ENCODE measurements around the gene B3GAT2. TPM values are rescaled to one million over a fixed set of nuclear protein-coding genes. Genes with fewer than 3 reads are reported as not detected.

B3GAT2 gene
- total and polyA plus RNA-seq, 2 of the 13 experiments (the other 11 are each of a cell fraction or from before 2014, with no cell fraction given), result 0.01 to 0.02 TPM

- TF ChIP-seq KDM3A (CRISPR knock-in tag; IDR thresholded peaks at IDR 0.05; ENCODE audit: low read depth) (no peak), ERF (CRISPR knock-in tag; IDR thresholded peaks at IDR 0.05) (no peak), NR3C1 (CRISPR knock-in tag; IDR thresholded peaks at IDR 0.05) (no peak), ZNF501 (CRISPR knock-in tag; IDR thresholded peaks at IDR 0.05) (no peak), E2F2 (CRISPR knock-in tag; IDR thresholded peaks at IDR 0.05; ENCODE audit: borderline replicate concordance) (no peak), FOXP1 (IDR thresholded peaks at IDR 0.05) (no peak), FOXP1 (CRISPR knock-in tag; IDR thresholded peaks at IDR 0.05) (peak; percentile 53; the same call in 1 of the 2 replicates), MIER2 (CRISPR knock-in tag; IDR thresholded peaks at IDR 0.05) (no peak), ZMAT5 (CRISPR knock-in tag; IDR thresholded peaks at IDR 0.05; ENCODE audit: borderline replicate concordance, low read depth) (no peak), IKZF5 (CRISPR knock-in tag; IDR thresholded peaks at IDR 0.05) (no peak), KDM4B (CRISPR knock-in tag; IDR thresholded peaks at IDR 0.05) (no peak), BCLAF1 (IDR thresholded peaks at IDR 0.05) (no peak), WIZ (CRISPR knock-in tag; IDR thresholded peaks at IDR 0.05) (no peak)
- TF ChIP-seq, protein P1, sequence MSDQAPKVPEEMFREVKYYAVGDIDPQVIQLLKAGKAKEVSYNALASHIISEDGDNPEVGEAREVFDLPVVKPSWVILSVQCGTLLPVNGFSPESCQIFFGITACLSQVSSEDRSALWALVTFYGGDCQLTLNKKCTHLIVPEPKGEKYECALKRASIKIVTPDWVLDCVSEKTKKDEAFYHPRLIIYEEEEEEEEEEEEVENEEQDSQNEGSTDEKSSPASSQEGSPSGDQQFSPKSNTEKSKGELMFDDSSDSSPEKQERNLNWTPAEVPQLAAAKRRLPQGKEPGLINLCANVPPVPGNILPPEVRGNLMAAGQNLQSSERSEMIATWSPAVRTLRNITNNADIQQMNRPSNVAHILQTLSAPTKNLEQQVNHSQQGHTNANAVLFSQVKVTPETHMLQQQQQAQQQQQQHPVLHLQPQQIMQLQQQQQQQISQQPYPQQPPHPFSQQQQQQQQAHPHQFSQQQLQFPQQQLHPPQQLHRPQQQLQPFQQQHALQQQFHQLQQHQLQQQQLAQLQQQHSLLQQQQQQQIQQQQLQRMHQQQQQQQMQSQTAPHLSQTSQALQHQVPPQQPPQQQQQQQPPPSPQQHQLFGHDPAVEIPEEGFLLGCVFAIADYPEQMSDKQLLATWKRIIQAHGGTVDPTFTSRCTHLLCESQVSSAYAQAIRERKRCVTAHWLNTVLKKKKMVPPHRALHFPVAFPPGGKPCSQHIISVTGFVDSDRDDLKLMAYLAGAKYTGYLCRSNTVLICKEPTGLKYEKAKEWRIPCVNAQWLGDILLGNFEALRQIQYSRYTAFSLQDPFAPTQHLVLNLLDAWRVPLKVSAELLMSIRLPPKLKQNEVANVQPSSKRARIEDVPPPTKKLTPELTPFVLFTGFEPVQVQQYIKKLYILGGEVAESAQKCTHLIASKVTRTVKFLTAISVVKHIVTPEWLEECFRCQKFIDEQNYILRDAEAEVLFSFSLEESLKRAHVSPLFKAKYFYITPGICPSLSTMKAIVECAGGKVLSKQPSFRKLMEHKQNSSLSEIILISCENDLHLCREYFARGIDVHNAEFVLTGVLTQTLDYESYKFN (CRISPR knock-in tag; conservative IDR thresholded peaks at IDR 0.05), result peak; percentile 89
- TF ChIP-seq, protein P2, sequence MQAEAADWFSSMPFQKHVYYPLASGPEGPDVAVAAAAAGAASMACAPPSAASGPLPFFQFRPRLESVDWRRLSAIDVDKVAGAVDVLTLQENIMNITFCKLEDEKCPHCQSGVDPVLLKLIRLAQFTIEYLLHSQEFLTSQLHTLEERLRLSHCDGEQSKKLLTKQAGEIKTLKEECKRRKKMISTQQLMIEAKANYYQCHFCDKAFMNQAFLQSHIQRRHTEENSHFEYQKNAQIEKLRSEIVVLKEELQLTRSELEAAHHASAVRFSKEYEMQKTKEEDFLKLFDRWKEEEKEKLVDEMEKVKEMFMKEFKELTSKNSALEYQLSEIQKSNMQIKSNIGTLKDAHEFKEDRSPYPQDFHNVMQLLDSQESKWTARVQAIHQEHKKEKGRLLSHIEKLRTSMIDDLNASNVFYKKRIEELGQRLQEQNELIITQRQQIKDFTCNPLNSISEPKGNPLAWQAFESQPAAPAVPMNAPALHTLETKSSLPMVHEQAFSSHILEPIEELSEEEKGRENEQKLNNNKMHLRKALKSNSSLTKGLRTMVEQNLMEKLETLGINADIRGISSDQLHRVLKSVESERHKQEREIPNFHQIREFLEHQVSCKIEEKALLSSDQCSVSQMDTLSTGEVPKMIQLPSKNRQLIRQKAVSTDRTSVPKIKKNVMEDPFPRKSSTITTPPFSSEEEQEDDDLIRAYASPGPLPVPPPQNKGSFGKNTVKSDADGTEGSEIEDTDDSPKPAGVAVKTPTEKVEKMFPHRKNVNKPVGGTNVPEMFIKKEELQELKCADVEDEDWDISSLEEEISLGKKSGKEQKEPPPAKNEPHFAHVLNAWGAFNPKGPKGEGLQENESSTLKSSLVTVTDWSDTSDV (CRISPR knock-in tag; IDR thresholded peaks at IDR 0.05), result no peak
- TF ChIP-seq, protein P3, sequence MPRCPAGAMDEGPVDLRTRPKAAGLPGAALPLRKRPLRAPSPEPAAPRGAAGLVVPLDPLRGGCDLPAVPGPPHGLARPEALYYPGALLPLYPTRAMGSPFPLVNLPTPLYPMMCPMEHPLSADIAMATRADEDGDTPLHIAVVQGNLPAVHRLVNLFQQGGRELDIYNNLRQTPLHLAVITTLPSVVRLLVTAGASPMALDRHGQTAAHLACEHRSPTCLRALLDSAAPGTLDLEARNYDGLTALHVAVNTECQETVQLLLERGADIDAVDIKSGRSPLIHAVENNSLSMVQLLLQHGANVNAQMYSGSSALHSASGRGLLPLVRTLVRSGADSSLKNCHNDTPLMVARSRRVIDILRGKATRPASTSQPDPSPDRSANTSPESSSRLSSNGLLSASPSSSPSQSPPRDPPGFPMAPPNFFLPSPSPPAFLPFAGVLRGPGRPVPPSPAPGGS (CRISPR knock-in tag; IDR thresholded peaks at IDR 0.05), result no peak
These were observed 107.4 kb downstream of the B3GAT2 start (continued) for GRCh38 chr6:70849348-70850069.

Data from HepG2 (cell line).